HepG2 (cell line): ENCODE measurements around the gene CLIC1. TPM values are rescaled to one million over a fixed set of nuclear protein-coding genes. Genes with fewer than 3 reads are reported as not detected.

ENCODE experiments used
- ARID5B ChIP-seq: IDR thresholded peaks from 2 replicates; pipeline ENCODE4 v1.4.0; 2020; ENCODE audit warnings: mild to moderate bottlenecking, missing genetic modification reagents
- CENPX ChIP-seq: sonication (generic); formaldehyde crosslinking; IDR thresholded peaks from 2 replicates; pipeline ENCODE4 v1.9.0; 2021; ENCODE audit warnings: mild to moderate bottlenecking, missing genetic modification reagents, moderate library complexity
- CSRNP2 ChIP-seq: sonication (generic); formaldehyde crosslinking; conservative IDR thresholded peaks from 2 replicates; pipeline ENCODE4 v1.8.0; 2022; ENCODE audit warnings: low read depth, missing genetic modification reagents
- FOXA1 ChIP-seq, 2 experiments: fragments of 450-650 bp in 1 of 2; sonication (generic) in 1 of 2; formaldehyde crosslinking in 1 of 2; IDR thresholded peaks; 2 replicates each; pipeline versions ENCODE4 v1.4.0 to v1.6.1; 2016 to 2020; ENCODE audit warnings: missing genetic modification reagents in 1 of 2
- HNRNPH1 ChIP-seq: fragments of 200-400 bp; formaldehyde crosslinking; optimal IDR thresholded peaks from 2 replicates; pipeline ENCODE3; 2017; ENCODE audit warnings: mild to moderate bottlenecking, low read depth, low read length
- POGZ ChIP-seq: sonication (generic); formaldehyde crosslinking; IDR thresholded peaks from 2 replicates; pipeline ENCODE4 v1.4.0; 2020; ENCODE audit warnings: mild to moderate bottlenecking, missing genetic modification reagents
- PRDM4 ChIP-seq: sonication (generic); formaldehyde crosslinking; IDR thresholded peaks from 2 replicates; pipeline ENCODE4 v1.9.0; 2021; ENCODE audit warnings: missing genetic modification reagents, borderline replicate concordance
- RAD21 ChIP-seq: fragments of 450-650 bp; formaldehyde crosslinking; IDR thresholded peaks from 2 replicates; pipeline ENCODE4 v1.5.0; 2020; ENCODE audit warnings: mild to moderate bottlenecking
- TEAD2 ChIP-seq: sonication (generic); formaldehyde crosslinking; IDR thresholded peaks from 2 replicates; pipeline ENCODE4 v1.9.0; 2021; ENCODE audit warnings: missing genetic modification reagents
- TIGD3 ChIP-seq: sonication (generic); formaldehyde crosslinking; IDR thresholded peaks from 2 replicates; pipeline ENCODE4 v1.5.1; 2020; ENCODE audit warnings: mild to moderate bottlenecking, missing genetic modification reagents, borderline replicate concordance
- ZBTB10 ChIP-seq: sonication (generic); formaldehyde crosslinking; IDR thresholded peaks from 2 replicates; pipeline ENCODE4 v1.4.0; 2020; ENCODE audit warnings: missing genetic modification reagents, borderline replicate concordance
- ZFP36 ChIP-seq: fragments of 150-350 bp; IDR thresholded peaks from 2 replicates; pipeline ENCODE4 v1.6.1; 2018; ENCODE audit warnings: borderline replicate concordance, low read length, low read depth; ENCODE audit not compliant: partially characterized antibody
- ZNF713 ChIP-seq: sonication (generic); formaldehyde crosslinking; IDR thresholded peaks from 2 replicates; pipeline ENCODE4 v1.4.0; 2020; ENCODE audit warnings: mild to moderate bottlenecking, missing genetic modification reagents
- ZNF879 ChIP-seq: sonication (generic); formaldehyde crosslinking; IDR thresholded peaks from 2 replicates; pipeline ENCODE4 v1.8.1; 2023; ENCODE audit warnings: missing genetic modification reagents
- ZNF891 ChIP-seq: sonication (generic); formaldehyde crosslinking; IDR thresholded peaks from 2 replicates; pipeline ENCODE4 v1.5.0; 2020; ENCODE audit warnings: mild to moderate bottlenecking, missing genetic modification reagents
- polyA plus RNA-seq, 8 experiments: library from polyadenylated mRNA; depleted of rRNA in 3 of 8; stranded (reverse) in 7 of 8; unstranded in 1 of 8; fragments of >200 nt; fragmentation: Illumina TruSeq in 4 of 8; extraction: Trizol in 4 of 8; gene quantifications; 2 replicates each; pipeline versions ENCODE4 v1.2.1 to v1.2.3, GENCODE V29; 2011 to 2016; ENCODE audit warnings: low read depth in 4 of 8, missing spikeins in 1 of 8, mixed read lengths in 1 of 8; ENCODE audit not compliant: insufficient read depth in 1 of 8
- total RNA-seq, 5 experiments: library from RNA; depleted of rRNA; stranded (reverse); fragments of >200 nt; fragmentation: Illumina TruSeq; extraction: Trizol; gene quantifications; 2 replicates each; pipeline ENCODE4 v1.2.3, GENCODE V29; 2016; ENCODE audit warnings: low read depth in 1 of 5

Gene CLIC1
- total and polyA plus RNA-seq, 2 of the 13 experiments (the other 11 are each of a cell fraction or from before 2014, with no cell fraction given): 602 to 891 TPM

GRCh38 chr6:31736021-31736767 is at the start of gene CLIC1 (continued):
- TF ChIP-seq PRDM4 (CRISPR knock-in tag): 0 out of 2 replicates have a peak, but pooled peaks have one; percentile 2
- no peak for TF ChIP-seq TEAD2 (CRISPR knock-in tag)
- 0 out of 2 replicates have a peak, but pooled peaks have one; percentile 78 for TF ChIP-seq ZNF879 (CRISPR knock-in tag)
- no peak for TF ChIP-seq ZFP36
- no peak; the same call in 1 of the 2 replicates for TF ChIP-seq ZNF713 (CRISPR knock-in tag)
- peak; percentile 78 for TF ChIP-seq ARID5B
- peak; percentile 92 for TF ChIP-seq HNRNPH1
- TF ChIP-seq CENPX (CRISPR knock-in tag): no peak
- TF ChIP-seq TIGD3 (CRISPR knock-in tag): peak; percentile 81; the same call in 1 of the 2 replicates
- peak; percentile 69 for TF ChIP-seq ZNF891
- no peak for TF ChIP-seq FOXA1 (IDR thresholded peaks at IDR 0.05)
- TF ChIP-seq FOXA1 (CRISPR knock-in tag; IDR thresholded peaks at IDR 0.05): peak; percentile 21; the same call in 1 of the 2 replicates
- 0 out of 2 replicates have a peak, but pooled peaks have one; percentile 41 for TF ChIP-seq RAD21
- no peak for TF ChIP-seq CSRNP2 (CRISPR knock-in tag)
- TF ChIP-seq POGZ: peak; percentile 55; the same call in 1 of the 2 replicates
- no peak for TF ChIP-seq ZBTB10 (CRISPR knock-in tag)
